ENCODE measurements around the gene PLSCR4.
"Not testable (repeated sequence)": the region's sequence is repeated elsewhere in the genome, so short reads cannot be mapped to it uniquely, and the experiment has no call there.

PLSCR4 gene

DNA sequence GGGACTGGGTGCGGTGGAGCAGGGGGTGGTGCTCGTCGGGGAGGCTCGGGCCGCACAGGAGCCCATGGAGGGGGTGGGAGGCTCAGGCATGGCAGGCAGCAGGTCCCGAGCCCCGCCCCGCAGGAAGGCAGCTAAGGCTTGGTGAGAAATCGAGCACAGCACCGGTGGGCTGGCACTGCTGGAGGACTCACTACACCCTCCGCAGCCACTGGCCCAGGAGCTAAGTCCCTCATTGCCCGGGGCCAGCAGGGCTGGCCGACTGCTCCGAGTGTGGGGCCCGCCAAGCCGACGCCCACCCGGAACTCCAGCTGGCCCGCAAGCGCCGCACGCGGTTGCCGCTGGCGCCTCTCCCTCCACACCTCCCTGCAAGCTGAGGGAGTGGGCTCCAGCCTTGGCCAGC is 25.4 kb downstream of the PLSCR4 start:
- H3K36me3 ChIP-seq (ENCODE audit: control insufficient read depth in 2 of 2, insufficient read depth in 1 of 2, low read length in 2 of 2); POLR2A ChIA-PET; H3K27ac ChIP-seq (ENCODE audit: extremely low read depth, low read depth, low read length); H3K4me3 ChIP-seq (ENCODE audit: low read depth, low read length); H3K9me3 ChIP-seq (ENCODE audit: control insufficient read depth, insufficient read depth, low read depth, low read length); CTCF ChIA-PET; H3K4me1 ChIP-seq (ENCODE audit: control insufficient read depth, insufficient read depth, low read length): not testable (repeated sequence)

DNA sequence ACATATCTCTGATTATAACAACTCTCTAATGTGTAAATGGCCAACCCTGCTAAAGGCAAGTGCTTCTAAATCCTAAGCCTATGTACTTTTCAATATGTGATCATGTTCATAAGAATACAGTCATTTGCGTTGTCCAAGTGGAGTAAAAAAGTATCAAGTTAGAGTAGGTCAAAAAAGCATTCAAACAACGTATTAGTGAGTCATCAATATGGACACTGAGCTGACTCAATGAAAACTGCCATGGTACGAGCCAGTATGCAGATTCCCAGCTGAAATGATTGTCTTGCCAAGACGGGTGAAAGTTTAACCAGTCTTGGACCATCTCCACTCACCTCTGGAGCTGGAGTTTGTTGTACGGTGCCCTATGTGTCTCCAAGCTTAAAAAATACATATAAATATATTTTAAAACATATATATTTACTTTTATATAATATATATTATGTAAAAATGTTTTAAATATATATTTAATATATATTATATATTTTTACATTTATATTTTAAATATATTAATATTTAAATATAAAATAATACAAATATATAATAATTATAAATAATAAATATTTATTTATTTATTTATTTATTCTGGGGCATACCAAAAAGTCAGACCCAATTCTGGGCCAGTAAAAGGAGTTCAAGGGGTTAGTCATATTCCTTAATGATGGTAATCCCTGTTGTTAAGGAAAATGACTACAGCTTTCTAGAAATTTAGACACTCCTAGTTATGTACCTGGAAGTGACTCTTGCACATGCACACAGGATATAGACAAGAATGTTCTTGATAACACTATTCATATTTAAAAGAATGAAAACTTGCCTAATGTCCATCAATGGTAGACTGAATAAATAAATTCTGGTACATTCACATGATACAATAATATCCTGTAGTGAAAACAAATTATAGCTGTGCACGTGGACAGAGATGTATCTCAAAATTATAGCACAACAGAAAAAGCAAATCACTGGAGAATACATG is 27.2 kb downstream of the PLSCR4 start:
- no peak for TF ChIP-seq ZNF433 (tag by site-specific recombination; IDR thresholded peaks at IDR 0.05; ENCODE audit: low read depth)
- TF ChIP-seq ZNF16 (tag by site-specific recombination; IDR thresholded peaks at IDR 0.05; ENCODE audit: low read depth): no peak
- TF ChIP-seq, protein P1, sequence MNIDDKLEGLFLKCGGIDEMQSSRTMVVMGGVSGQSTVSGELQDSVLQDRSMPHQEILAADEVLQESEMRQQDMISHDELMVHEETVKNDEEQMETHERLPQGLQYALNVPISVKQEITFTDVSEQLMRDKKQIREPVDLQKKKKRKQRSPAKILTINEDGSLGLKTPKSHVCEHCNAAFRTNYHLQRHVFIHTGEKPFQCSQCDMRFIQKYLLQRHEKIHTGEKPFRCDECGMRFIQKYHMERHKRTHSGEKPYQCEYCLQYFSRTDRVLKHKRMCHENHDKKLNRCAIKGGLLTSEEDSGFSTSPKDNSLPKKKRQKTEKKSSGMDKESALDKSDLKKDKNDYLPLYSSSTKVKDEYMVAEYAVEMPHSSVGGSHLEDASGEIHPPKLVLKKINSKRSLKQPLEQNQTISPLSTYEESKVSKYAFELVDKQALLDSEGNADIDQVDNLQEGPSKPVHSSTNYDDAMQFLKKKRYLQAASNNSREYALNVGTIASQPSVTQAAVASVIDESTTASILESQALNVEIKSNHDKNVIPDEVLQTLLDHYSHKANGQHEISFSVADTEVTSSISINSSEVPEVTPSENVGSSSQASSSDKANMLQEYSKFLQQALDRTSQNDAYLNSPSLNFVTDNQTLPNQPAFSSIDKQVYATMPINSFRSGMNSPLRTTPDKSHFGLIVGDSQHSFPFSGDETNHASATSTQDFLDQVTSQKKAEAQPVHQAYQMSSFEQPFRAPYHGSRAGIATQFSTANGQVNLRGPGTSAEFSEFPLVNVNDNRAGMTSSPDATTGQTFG (tag by site-specific recombination; IDR thresholded peaks at IDR 0.05; ENCODE audit: borderline replicate concordance): no peak
- no peak for TF ChIP-seq ZNF146 (tag by site-specific recombination; IDR thresholded peaks at IDR 0.05)
- no peak for TF ChIP-seq OVOL3 (tag by site-specific recombination; IDR thresholded peaks at IDR 0.05)
- TF ChIP-seq ZFP41 (tag by site-specific recombination; IDR thresholded peaks at IDR 0.05; ENCODE audit: borderline replicate concordance): no peak
- no peak for TF ChIP-seq SCRT1 (tag by site-specific recombination; IDR thresholded peaks at IDR 0.05; ENCODE audit: borderline replicate concordance)
- no peak for TF ChIP-seq GFI1B (tag by site-specific recombination; IDR thresholded peaks at IDR 0.05)
- TF ChIP-seq KLF10 (tag by site-specific recombination; IDR thresholded peaks at IDR 0.05): no peak
- TF ChIP-seq, protein P2, sequence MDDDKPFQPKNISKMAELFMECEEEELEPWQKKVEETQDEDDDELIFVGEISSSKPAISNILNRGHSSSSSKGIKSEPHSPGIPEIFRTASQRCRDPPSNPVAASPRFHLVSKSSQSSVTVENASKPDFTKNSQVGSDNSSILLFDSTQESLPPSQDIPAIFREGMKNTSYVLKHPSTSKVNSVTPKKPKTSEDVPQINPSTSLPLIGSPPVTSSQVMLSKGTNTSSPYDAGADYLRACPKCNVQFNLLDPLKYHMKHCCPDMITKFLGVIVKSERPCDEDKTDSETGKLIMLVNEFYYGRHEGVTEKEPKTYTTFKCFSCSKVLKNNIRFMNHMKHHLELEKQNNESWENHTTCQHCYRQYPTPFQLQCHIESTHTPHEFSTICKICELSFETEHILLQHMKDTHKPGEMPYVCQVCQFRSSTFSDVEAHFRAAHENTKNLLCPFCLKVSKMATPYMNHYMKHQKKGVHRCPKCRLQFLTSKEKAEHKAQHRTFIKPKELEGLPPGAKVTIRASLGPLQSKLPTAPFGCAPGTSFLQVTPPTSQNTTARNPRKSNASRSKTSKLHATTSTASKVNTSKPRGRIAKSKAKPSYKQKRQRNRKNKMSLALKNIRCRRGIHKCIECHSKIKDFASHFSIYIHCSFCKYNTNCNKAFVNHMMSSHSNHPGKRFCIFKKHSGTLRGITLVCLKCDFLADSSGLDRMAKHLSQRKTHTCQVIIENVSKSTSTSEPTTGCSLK (tag by site-specific recombination; IDR thresholded peaks at IDR 0.05): no peak
- no peak for TF ChIP-seq SALL2 (tag by site-specific recombination; IDR thresholded peaks at IDR 0.05; ENCODE audit: borderline replicate concordance)
- TF ChIP-seq ZNF777 (tag by site-specific recombination; IDR thresholded peaks at IDR 0.05; ENCODE audit: borderline replicate concordance): no peak
- TF ChIP-seq ZNF658 (tag by site-specific recombination; IDR thresholded peaks at IDR 0.05): no peak
- TF ChIP-seq ZNF530 (tag by site-specific recombination; IDR thresholded peaks at IDR 0.05; ENCODE audit: low read depth): no peak
- no peak for TF ChIP-seq ZNF596 (tag by site-specific recombination; IDR thresholded peaks at IDR 0.05)
- TF ChIP-seq ZNF366 (tag by site-specific recombination; conservative IDR thresholded peaks at IDR 0.05): no peak
- no peak for TF ChIP-seq KLF8 (tag by site-specific recombination; IDR thresholded peaks at IDR 0.05)
- Histone ChIP-seq H3K27ac (ENCODE audit: extremely low read depth, low read depth, low read length) (no peak overlapping the region), H3K4me1 (ENCODE audit: control insufficient read depth, insufficient read depth, low read length) (no peaks in the 10 kb centered on the region), H3K9me3 (ENCODE audit: control insufficient read depth, insufficient read depth, low read depth, low read length) (no peaks in the 10 kb centered on the region), H3K36me3 (ENCODE audit: control insufficient read depth in 2 of 2, insufficient read depth in 1 of 2, low read length in 2 of 2) (no peaks in the 10 kb centered on the region), H3K4me3 (ENCODE audit: low read depth, low read length) (no peak overlapping the region)
- CTCF ChIA-PET: interaction anchor here (0.7 to 1.9 kb wide), 2 partner anchors 103 to 961 kb away, joined by 3 to 6 read pairs; no protein-coding TSS in a partner anchor
- POLR2A ChIA-PET: no interaction called here
